Stimulated activated naive CD8-positive, alpha-beta T cell treated with anti-CD3 and anti-CD28 coated beads, Interleukin-15, Interleukin-2, amounts not matched to agents 100 ng/mL and 50 ng/mL, for 24 hours (primary cell): ENCODE data around the gene LDHD.

Source experiments
- H3K27ac Mint-ChIP-seq: one replicate; pipeline ENCODE4 v1.8.0; 2021; ENCODE audit warnings: mild to moderate bottlenecking, mixed read lengths
- H3K27me3 Mint-ChIP-seq: one replicate; pipeline ENCODE4 v1.8.0; 2021; ENCODE audit warnings: mixed read lengths
- H3K36me3 Mint-ChIP-seq: one replicate; pipeline ENCODE4 v1.8.0; 2021; ENCODE audit warnings: low read depth, mixed read lengths
- H3K4me1 Mint-ChIP-seq: one replicate; pipeline ENCODE4 v1.8.0; 2021; ENCODE audit warnings: low read depth, mixed read lengths
- H3K4me3 Mint-ChIP-seq: one replicate; pipeline ENCODE4 v1.8.0; 2021; ENCODE audit warnings: mild to moderate bottlenecking, mixed read lengths
- H3K9me3 Mint-ChIP-seq: one replicate; pipeline ENCODE4 v1.8.0; 2021; ENCODE audit warnings: mixed read lengths

LDHD gene

GRCh38 chr16:75122609-75123008 is 6.0 kb upstream of the LDHD start:
- Mint-ChIP-seq H3K9me3 (peaks cover 20% of the 10 kb centered on the region), H3K4me1 (no peaks in the 10 kb centered on the region), H3K36me3 (peaks cover 12% of the 10 kb centered on the region), H3K27ac (no peak overlapping the region), H3K27me3 (peaks cover 6% of the 10 kb centered on the region), H3K4me3 (no peak overlapping the region)

- peaks cover 6% of the 10 kb centered on the region for H3K27me3 Mint-ChIP-seq
- no peak overlapping the region for H3K4me3 Mint-ChIP-seq
- no peak overlapping the region for H3K27ac Mint-ChIP-seq
- peaks cover 15% of the 10 kb centered on the region for H3K9me3 Mint-ChIP-seq
- H3K4me1 Mint-ChIP-seq = no peaks in the 10 kb centered on the region
- peaks cover 6% of the 10 kb centered on the region for H3K36me3 Mint-ChIP-seq
Measured at GRCh38 chr16:75121949-75122568, 5.5 kb upstream of the LDHD start.

DNA sequence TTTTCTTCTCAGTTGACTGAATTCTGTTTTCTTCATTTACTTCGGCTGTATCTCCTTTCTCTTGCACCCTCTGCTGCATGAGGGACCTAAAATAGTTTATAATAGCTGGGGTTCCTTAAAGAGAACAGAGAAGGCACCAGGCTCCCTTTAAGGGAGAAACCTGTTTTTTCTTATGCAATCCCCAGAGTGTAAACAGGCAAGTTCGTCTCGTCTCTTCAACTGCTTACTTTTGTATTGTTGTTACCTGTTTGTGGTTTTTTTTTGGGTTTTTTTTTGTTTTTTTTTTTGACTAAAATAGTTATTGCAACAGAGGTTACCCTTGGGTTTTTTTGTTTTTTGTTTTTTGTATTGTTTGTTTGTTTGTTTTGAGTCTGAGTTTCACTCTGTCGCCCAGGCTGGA is 3.7 kb upstream of the LDHD start:
- Mint-ChIP-seq H3K27me3 (peaks cover 6% of the 10 kb centered on the region), H3K27ac (no peak overlapping the region), H3K4me3 (no peak overlapping the region), H3K36me3 (peaks cover 5% of the 10 kb centered on the region), H3K9me3 (peaks cover 12% of the 10 kb centered on the region), H3K4me1 (no peaks in the 10 kb centered on the region)

- Mint-ChIP-seq H3K4me1 (no peaks in the 10 kb centered on the region), H3K27me3 (peaks cover 6% of the 10 kb centered on the region), H3K9me3 (peaks cover 12% of the 10 kb centered on the region), H3K4me3 (no peak overlapping the region), H3K36me3 (peaks cover 5% of the 10 kb centered on the region), H3K27ac (no peak overlapping the region)
Measured at GRCh38 chr16:75118943-75119539, 2.5 kb upstream of the LDHD start.

DNA sequence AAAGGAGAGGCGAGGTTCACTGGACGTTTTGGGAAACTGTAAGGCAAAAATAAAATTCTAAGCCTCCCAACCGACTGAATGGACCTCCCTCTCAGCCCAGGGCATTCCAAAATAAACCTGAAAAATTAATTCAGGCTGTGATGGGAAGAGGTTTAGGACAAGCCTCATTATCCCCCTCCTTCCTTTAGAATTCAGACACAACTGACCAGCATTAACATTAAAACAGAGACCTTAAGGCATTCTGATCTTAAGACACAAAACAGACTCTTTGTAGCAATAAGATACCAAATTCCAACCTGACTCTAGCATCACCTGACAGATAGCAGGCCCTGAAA is 298 bp upstream of the LDHD start:
- H3K27ac Mint-ChIP-seq = no peak overlapping the region
- peaks cover 3% of the 10 kb centered on the region for H3K4me1 Mint-ChIP-seq
- peaks cover 1% of the 10 kb centered on the region for H3K36me3 Mint-ChIP-seq
- H3K27me3 Mint-ChIP-seq = peaks cover 16% of the 10 kb centered on the region
- peaks cover 4% of the 10 kb centered on the region for H3K9me3 Mint-ChIP-seq
- no peak overlapping the region for H3K4me3 Mint-ChIP-seq

GRCh38 chr16:75114946-75115825 is 1.4 kb downstream of the LDHD start:
- no peak overlapping the region for H3K27ac Mint-ChIP-seq
- peaks cover 16% of the 10 kb centered on the region for H3K27me3 Mint-ChIP-seq
- no peak overlapping the region for H3K4me3 Mint-ChIP-seq
- H3K36me3 Mint-ChIP-seq = no peaks in the 10 kb centered on the region
- peaks cover 20% of the 10 kb centered on the region for H3K4me1 Mint-ChIP-seq
- H3K9me3 Mint-ChIP-seq = no peaks in the 10 kb centered on the region

GRCh38 chr16:75114179-75114945 is 2.2 kb downstream of the LDHD start:
- Mint-ChIP-seq H3K27ac (no peak overlapping the region), H3K9me3 (no peaks in the 10 kb centered on the region), H3K27me3 (peaks cover 16% of the 10 kb centered on the region), H3K4me3 (no peak overlapping the region), H3K4me1 (peaks cover 29% of the 10 kb centered on the region), H3K36me3 (no peaks in the 10 kb centered on the region)

DNA sequence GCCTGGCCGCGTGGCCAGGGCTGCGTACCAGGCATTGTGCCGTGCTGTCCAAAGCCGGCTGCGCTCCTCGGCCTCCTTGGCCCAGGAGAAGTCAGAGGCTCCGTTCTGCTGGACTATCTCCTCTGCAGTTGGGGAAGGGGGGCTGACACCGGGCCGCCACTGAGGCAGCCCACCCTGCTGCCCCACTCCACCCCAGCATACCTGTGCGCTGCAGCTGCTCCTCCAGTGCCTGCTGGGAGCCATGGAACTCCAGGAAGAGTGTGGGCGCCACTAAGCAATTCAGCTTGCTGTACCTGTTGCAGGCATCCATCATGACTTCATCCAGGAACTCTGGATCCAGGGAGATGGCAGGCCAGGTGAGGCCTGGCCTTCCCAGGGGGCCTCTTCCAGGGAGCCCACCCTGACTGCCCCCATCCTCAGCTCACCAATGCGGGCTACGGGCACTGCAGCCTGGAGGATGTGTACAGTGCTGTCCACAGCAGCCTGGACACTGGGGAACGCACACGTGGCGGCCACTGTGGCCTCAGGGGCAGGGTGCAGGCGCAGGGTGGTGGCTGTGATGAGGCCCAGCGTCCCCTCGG is 2.9 kb downstream of the LDHD start:
- H3K4me3 Mint-ChIP-seq = no peak overlapping the region
- peaks cover 13% of the 10 kb centered on the region for H3K27me3 Mint-ChIP-seq
- no peak overlapping the region for H3K27ac Mint-ChIP-seq
- H3K4me1 Mint-ChIP-seq = peaks cover 36% of the 10 kb centered on the region
- H3K9me3 Mint-ChIP-seq = no peaks in the 10 kb centered on the region
- no peaks in the 10 kb centered on the region for H3K36me3 Mint-ChIP-seq

DNA sequence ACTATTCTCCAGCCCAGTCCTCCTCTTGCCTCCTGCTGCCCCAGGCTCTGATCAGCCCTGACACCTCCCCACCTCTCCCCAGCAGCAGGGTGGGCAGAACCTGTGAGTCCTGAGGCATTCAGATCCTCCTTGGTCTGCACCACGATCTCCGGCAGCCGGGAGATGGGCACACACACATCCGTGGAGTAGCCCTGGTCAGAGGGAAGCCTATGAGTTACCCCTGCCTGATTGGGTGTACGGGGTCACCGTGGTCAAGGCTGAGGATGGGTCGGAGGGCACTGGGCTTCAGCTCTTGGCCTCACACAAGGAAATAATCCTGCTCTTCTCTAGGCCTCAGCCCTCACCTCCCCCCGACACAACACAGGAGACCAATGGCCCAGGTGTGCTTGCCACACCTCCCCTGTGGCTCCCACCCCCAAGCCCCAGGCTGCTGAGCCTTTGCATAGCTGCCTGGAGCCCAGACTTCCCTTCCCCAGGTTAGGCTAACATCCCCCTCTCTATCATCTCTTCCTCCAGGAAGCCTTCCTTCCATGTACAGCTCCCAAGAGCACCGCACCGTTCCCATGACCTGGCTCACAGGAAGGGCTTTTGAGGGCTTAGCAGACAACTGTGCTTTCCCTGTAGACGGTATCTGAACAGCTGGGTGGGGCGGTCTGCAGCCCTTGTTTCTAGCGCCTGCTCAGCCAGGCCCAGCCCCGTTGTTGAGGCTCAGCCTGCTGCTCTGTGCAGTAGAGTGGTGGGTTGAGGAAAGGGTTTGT is 3.7 kb downstream of the LDHD start:
- Mint-ChIP-seq H3K27me3 (peaks cover 11% of the 10 kb centered on the region), H3K4me3 (no peak overlapping the region), H3K27ac (no peak overlapping the region), H3K9me3 (no peaks in the 10 kb centered on the region), H3K4me1 (peaks cover 42% of the 10 kb centered on the region), H3K36me3 (no peaks in the 10 kb centered on the region)

GRCh38 chr16:75111961-75112733 is 4.4 kb downstream of the LDHD start:
- Mint-ChIP-seq H3K27me3 (peaks cover 11% of the 10 kb centered on the region), H3K27ac (no peak overlapping the region), H3K9me3 (no peaks in the 10 kb centered on the region), H3K36me3 (no peaks in the 10 kb centered on the region), H3K4me3 (no peak overlapping the region), H3K4me1 (peaks cover 44% of the 10 kb centered on the region)

GRCh38 chr16:75111514-75111940 is 5.1 kb downstream of the LDHD start:
- no peaks in the 10 kb centered on the region for H3K36me3 Mint-ChIP-seq
- no peaks in the 10 kb centered on the region for H3K9me3 Mint-ChIP-seq
- no peak overlapping the region for H3K27ac Mint-ChIP-seq
- peaks cover 11% of the 10 kb centered on the region for H3K27me3 Mint-ChIP-seq
- H3K4me3 Mint-ChIP-seq = no peak overlapping the region
- H3K4me1 Mint-ChIP-seq = peaks cover 46% of the 10 kb centered on the region

DNA sequence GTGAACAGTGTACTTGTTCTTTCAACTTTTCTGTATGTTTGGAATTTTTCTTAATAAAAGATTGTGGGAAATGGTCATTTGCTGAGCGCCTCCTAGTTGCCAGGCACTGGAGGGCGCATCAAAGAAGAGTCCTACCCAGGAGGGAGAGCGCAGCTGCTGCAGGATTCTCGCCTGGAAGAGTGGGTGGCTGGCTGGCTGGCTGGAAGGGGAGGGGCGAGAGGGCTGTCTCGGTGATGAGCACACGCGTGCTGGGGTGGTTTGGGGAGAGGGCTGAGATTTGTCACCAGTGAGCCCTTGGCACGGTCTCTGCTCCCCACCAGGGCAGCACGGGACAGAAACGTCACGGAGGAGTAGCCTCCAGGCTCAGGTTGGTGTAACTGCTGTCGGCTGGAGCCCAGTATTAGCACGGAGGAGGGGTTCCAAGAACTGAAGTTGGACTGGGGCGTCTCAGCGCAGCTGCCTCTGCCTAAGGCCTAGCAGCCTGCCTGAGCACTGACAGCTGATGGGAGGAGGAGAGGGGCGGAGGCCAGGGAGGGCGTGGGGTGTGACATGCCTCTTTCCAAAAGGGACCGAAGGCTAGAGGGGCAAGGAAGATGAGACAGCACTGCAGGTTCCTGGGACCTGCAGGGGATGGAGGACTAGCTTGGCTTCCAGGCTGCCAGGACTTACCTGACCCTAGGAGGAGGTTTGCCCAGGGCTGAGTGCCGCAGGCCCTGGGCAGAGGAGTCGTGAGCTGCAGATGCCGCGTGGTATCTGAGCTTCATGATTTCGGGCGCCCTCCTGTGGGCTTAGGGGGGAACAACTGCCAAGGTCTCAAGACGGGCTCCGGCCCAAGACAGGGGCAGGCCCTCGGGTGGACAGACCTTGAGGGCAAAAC is 5.7 kb downstream of the LDHD start:
- H3K9me3 Mint-ChIP-seq = no peaks in the 10 kb centered on the region
- peaks cover 11% of the 10 kb centered on the region for H3K27me3 Mint-ChIP-seq
- H3K4me1 Mint-ChIP-seq = peaks cover 49% of the 10 kb centered on the region
- H3K36me3 Mint-ChIP-seq = no peaks in the 10 kb centered on the region
- H3K4me3 Mint-ChIP-seq = peak overlapping the region; percentile 73
- H3K27ac Mint-ChIP-seq = peak overlapping the region; percentile 79
